ENCODE data around the gene TRPM7. TPM values are rescaled to one million over a fixed set of nuclear protein-coding genes. Genes with fewer than 3 reads are reported as not detected.

TRPM7 gene
- total and polyA plus RNA-seq, 9 of the 15 experiments (the other 6 are each of a cell fraction or from before 2014, with no cell fraction given) = 12.3 to 59.2 (median 31.5) TPM

- no peak for TF ChIP-seq ESRRB (CRISPR knock-in tag; IDR thresholded peaks at IDR 0.05; ENCODE audit: borderline replicate concordance)
- no peak for TF ChIP-seq OTX1 (CRISPR knock-in tag; IDR thresholded peaks at IDR 0.05)
- TF ChIP-seq CREM (IDR thresholded peaks at IDR 0.05; ENCODE audit: low read depth) = no peak
- no peak for TF ChIP-seq MYC (IDR thresholded peaks at IDR 0.05; ENCODE audit: low read depth, low read length)
- no peak for TF ChIP-seq MYC (CRISPR knock-in tag; IDR thresholded peaks at IDR 0.05; ENCODE audit: borderline replicate concordance, low read depth)
- TF ChIP-seq NCOA6 (IDR thresholded peaks at IDR 0.05) = no peak
- peak; percentile 18 for TF ChIP-seq E2F8 (IDR thresholded peaks at IDR 0.05; ENCODE audit: low read depth, partially characterized antibody)
- TF ChIP-seq DLX4 (CRISPR knock-in tag; IDR thresholded peaks at IDR 0.05) = no peak
- no peak for TF ChIP-seq RBFOX2 (IDR thresholded peaks at IDR 0.05; ENCODE audit: low read depth, low read length)
- no peak for TF ChIP-seq ZFP1 (CRISPR knock-in tag; IDR thresholded peaks at IDR 0.05)
- TF ChIP-seq LEF1 (IDR thresholded peaks at IDR 0.05) = 0 out of 2 replicates have a peak, but pooled peaks have one; percentile 71
- TF ChIP-seq RUNX1 (IDR thresholded peaks at IDR 0.05; ENCODE audit: low read depth) = no peak
- no peak for TF ChIP-seq PREB (CRISPR knock-in tag; IDR thresholded peaks at IDR 0.05)
- no peak for TF ChIP-seq PHB2 (IDR thresholded peaks at IDR 0.05; ENCODE audit: low read depth)
- no peak for TF ChIP-seq NELFE (IDR thresholded peaks at IDR 0.05; ENCODE audit: insufficient read depth, insufficient read length)
- TF ChIP-seq RBM17 (IDR thresholded peaks at IDR 0.05; ENCODE audit: borderline replicate concordance, low read depth, low read length) = no peak
- TF ChIP-seq ZNF668 (CRISPR knock-in tag; IDR thresholded peaks at IDR 0.05) = no peak
- TF ChIP-seq NONO (IDR thresholded peaks at IDR 0.05; ENCODE audit: low read depth in 2 of 2, low read length in 1 of 2) = no peak
- TF ChIP-seq KDM1A (IDR thresholded peaks at IDR 0.05) = peak; percentile 18 to 50; a peak in 1 of 4 replicates
- no peak for TF ChIP-seq PTRF (tag; IDR thresholded peaks at IDR 0.05)
- TF ChIP-seq PKNOX1 (IDR thresholded peaks at IDR 0.05) = no peak
- no peak for TF ChIP-seq CREBBP (IDR thresholded peaks at IDR 0.05; ENCODE audit: low read depth, low read length)
- TF ChIP-seq TRIM28 (IDR thresholded peaks at IDR 0.05) = no peak
- no peak for TF ChIP-seq SMARCA4 (IDR thresholded peaks at IDR 0.05)
- no peak for TF ChIP-seq E2F3 (CRISPR knock-in tag; IDR thresholded peaks at IDR 0.05)
- TF ChIP-seq NR4A1 (CRISPR knock-in tag; IDR thresholded peaks at IDR 0.05) = no peak
- no peak for TF ChIP-seq NR4A1 (tag; IDR thresholded peaks at IDR 0.05)
- no peak for TF ChIP-seq CEBPB (tag; IDR thresholded peaks at IDR 0.05)
- TF ChIP-seq SMAD4 (CRISPR knock-in tag; conservative IDR thresholded peaks at IDR 0.05) = no peak
These were observed 92.8 kb downstream of the TRPM7 start (continued) for GRCh38 chr15:50593761-50594160.
